ENCODE measurements around the gene RFX8. TPM values are rescaled to one million over a fixed set of nuclear protein-coding genes. Genes with fewer than 3 reads are reported as not detected.

The RFX8 gene
- polyA plus RNA-seq, 2 of the 4 experiments (the other 2 are of a cell fraction) = not detected

DNA sequence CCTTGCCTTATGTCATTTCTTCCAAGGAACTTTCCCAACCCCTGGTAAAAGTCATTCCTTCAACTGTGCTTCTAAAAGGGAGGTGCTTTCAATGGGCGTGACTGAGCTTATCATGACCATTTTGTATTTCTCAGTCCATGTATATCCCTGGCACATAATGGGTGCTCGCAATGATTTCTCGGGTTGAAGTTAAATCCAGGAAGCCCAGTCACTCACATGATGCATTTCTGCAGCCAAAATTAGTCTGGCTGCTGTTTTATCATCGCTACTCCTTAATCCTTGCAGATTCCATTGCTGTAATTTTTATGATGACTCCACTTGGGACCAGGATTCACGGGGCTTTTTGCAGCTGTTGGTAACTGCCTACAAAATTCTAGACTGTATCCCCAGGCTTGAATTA lies 25.9 kb upstream of the RFX8 start:
- H3K4me3 ChIP-seq = no peak overlapping the region
- ATAC-seq = no peak
- no peaks in the 10 kb centered on the region for H3K4me1 ChIP-seq
- no peaks in the 10 kb centered on the region for H3K9me3 ChIP-seq
- TF ChIP-seq FOXS1 (CRISPR knock-in tag; IDR thresholded peaks at IDR 0.05) (no peak), POLR2AphosphoS2 (conservative IDR thresholded peaks at IDR 0.05; ENCODE audit: low read length) (no peak), SMC3 (IDR thresholded peaks at IDR 0.05) (no peak), HDAC2 (IDR thresholded peaks at IDR 0.05) (no peak), RAD21 (conservative IDR thresholded peaks at IDR 0.05 in 1 of 2, IDR thresholded peaks at IDR 0.05 in 1 of 2) (no peak), KDM5A (IDR thresholded peaks at IDR 0.05) (no peak), PHF8 (IDR thresholded peaks at IDR 0.05; ENCODE audit: borderline replicate concordance, low read depth) (no peak), GATA3 (IDR thresholded peaks at IDR 0.05; ENCODE audit: borderline replicate concordance) (no peak)
- TF ChIP-seq, protein P1, sequence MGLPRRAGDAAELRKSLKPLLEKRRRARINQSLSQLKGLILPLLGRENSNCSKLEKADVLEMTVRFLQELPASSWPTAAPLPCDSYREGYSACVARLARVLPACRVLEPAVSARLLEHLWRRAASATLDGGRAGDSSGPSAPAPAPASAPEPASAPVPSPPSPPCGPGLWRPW (IDR thresholded peaks at IDR 0.05) = no peak
- TF ChIP-seq, protein P2, sequence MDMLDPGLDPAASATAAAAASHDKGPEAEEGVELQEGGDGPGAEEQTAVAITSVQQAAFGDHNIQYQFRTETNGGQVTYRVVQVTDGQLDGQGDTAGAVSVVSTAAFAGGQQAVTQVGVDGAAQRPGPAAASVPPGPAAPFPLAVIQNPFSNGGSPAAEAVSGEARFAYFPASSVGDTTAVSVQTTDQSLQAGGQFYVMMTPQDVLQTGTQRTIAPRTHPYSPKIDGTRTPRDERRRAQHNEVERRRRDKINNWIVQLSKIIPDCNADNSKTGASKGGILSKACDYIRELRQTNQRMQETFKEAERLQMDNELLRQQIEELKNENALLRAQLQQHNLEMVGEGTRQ (IDR thresholded peaks at IDR 0.05) = no peak
- 81% methylated on average over 5 of the region's 5 CpGs for WGBS (ENCODE audit: missing lambda C conversion rate)
- H3K27ac ChIP-seq = no peak overlapping the region
- no peak for DNase-seq (ENCODE audit: low read depth in 1 of 2, low spot score in 1 of 2)
- POLR2A ChIA-PET = no interaction called here
- no peak overlapping the region for H3K4me2 ChIP-seq
- CTCF ChIA-PET = interaction anchor here (0.6 to 1.0 kb wide), 3 partner anchors 50 to 323 kb away, joined by 3 read pairs; no protein-coding TSS in a partner anchor
- FAIRE-seq = no peak

DNA sequence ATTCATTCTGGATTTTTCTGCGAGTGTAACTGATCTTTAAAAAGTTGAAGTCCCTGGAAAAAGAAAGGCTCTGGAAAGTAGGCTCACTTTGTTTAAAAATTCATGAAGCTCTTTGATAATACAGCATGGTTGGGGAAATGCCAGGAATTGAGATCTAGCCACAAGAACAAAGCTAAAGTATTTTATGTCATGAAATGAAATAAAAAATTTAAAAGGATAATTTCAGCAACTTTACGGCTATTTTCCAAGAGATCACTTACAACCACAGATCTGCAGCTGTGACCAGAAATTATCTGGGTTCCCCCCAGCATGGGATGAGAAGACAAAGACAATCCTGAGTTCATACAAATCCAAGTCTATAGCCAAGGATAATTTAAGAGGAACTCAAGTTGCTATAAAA lies 25.3 kb upstream of the RFX8 start:
- ChIA-PET POLR2A (no interaction called here), CTCF (no interaction called here)
- Histone ChIP-seq H3K27ac (no peak overlapping the region), H3K4me2 (no peak overlapping the region), H3K4me3 (no peak overlapping the region), H3K4me1 (no peaks in the 10 kb centered on the region), H3K9me3 (no peaks in the 10 kb centered on the region)
- no peak for ATAC-seq
- TF ChIP-seq, protein P3, sequence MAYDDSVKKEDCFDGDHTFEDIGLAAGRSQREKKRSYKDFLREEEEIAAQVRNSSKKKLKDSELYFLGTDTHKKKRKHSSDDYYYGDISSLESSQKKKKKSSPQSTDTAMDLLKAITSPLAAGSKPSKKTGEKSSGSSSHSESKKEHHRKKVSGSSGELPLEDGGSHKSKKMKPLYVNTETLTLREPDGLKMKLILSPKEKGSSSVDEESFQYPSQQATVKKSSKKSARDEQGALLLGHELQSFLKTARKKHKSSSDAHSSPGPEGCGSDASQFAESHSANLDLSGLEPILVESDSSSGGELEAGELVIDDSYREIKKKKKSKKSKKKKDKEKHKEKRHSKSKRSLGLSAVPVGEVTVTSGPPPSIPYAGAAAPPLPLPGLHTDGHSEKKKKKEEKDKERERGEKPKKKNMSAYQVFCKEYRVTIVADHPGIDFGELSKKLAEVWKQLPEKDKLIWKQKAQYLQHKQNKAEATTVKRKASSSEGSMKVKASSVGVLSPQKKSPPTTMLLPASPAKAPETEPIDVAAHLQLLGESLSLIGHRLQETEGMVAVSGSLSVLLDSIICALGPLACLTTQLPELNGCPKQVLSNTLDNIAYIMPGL (CRISPR knock-in tag; IDR thresholded peaks at IDR 0.05; ENCODE audit: borderline replicate concordance) = no peak
- 91% methylated on average over 2 of the region's 2 CpGs for WGBS (ENCODE audit: missing lambda C conversion rate)
- no peak for FAIRE-seq
- DNase-seq (ENCODE audit: low read depth in 1 of 2, low spot score in 1 of 2) = no peak

DNA sequence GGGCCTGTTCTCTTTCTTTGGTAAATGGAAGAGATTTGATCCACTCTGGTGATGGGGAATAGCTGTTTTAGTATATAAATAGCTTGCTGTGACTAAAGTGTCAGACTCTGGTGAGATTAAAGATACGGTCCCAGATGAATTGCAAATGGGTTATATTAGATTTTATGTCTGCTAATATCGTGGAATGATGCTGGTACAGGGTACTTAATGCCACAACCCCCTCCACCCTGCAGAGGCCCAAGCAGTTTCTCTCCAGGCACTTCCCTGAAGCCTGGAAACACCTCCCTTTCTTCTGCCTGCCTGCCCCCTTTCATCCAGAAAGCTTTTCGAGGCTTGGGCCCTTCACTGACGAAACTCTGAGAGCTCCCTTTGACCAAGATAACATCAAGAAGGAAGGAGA lies 21.4 kb upstream of the RFX8 start:
- no peak for FAIRE-seq
- Histone ChIP-seq H3K4me3 (no peak overlapping the region), H3K4me2 (no peak overlapping the region), H3K4me1 (no peaks in the 10 kb centered on the region), H3K9me3 (no peaks in the 10 kb centered on the region), H3K27ac (no peak overlapping the region)
- no peak for ATAC-seq
- 82% methylated on average over 4 of the region's 4 CpGs for WGBS (ENCODE audit: missing lambda C conversion rate)
- CTCF ChIA-PET = interaction anchor here (1.1 to 1.2 kb wide), 2 partner anchors 78 to 109 kb away, joined by 3 read pairs; partner anchors contain the start of gene CREG2
- POLR2A ChIA-PET = no interaction called here
- TF ChIP-seq BHLHE40 (IDR thresholded peaks at IDR 0.05; ENCODE audit: low read depth, low read length) (no peak), EP300 (IDR thresholded peaks at IDR 0.05) (no peak), MAZ (IDR thresholded peaks at IDR 0.05; ENCODE audit: borderline replicate concordance, low read depth, low read length) (no peak), RARB (CRISPR knock-in tag; IDR thresholded peaks at IDR 0.05) (no peak)
- TF ChIP-seq, protein P4, sequence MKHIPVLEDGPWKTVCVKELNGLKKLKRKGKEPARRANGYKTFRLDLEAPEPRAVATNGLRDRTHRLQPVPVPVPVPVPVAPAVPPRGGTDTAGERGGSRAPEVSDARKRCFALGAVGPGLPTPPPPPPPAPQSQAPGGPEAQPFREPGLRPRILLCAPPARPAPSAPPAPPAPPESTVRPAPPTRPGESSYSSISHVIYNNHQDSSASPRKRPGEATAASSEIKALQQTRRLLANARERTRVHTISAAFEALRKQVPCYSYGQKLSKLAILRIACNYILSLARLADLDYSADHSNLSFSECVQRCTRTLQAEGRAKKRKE (CRISPR knock-in tag; IDR thresholded peaks at IDR 0.05; ENCODE audit: low read depth) = no peak
- TF ChIP-seq, protein P2 (IDR thresholded peaks at IDR 0.05) = no peak
- no peak for DNase-seq (ENCODE audit: low read depth in 1 of 2, low spot score in 1 of 2)
